Nephron (organoid): ENCODE results near the gene VPS4A.

Experiments
- H3K27ac Mint-ChIP-seq, 3 experiments: 2 replicates each; pipeline ENCODE4 v1.8.0; 2020; ENCODE audit warnings: mixed read lengths in 3 of 3, mild to moderate bottlenecking in 2 of 3, moderate library complexity in 1 of 3
- H3K27me3 Mint-ChIP-seq: 2 replicates; pipeline ENCODE4 v1.8.0; 2021; ENCODE audit warnings: low read depth, mild to moderate bottlenecking, moderate library complexity, mixed read lengths
- H3K36me3 Mint-ChIP-seq: 2 replicates; pipeline ENCODE4 v1.8.0; 2020; ENCODE audit warnings: low read depth, mixed read lengths
- H3K4me1 Mint-ChIP-seq: 2 replicates; pipeline ENCODE4 v1.8.0; 2020; ENCODE audit warnings: mixed read lengths
- H3K4me3 Mint-ChIP-seq, 3 experiments: 2 replicates each; pipeline ENCODE4 v1.8.0; 2020; ENCODE audit warnings: mild to moderate bottlenecking in 3 of 3, mixed read lengths in 3 of 3, moderate library complexity in 2 of 3
- H3K9me3 Mint-ChIP-seq: 2 replicates; pipeline ENCODE4 v1.8.0; 2020; ENCODE audit warnings: mixed read lengths
- TF ChIP-seq, protein P1 (sequence below), 3 experiments: fragments of 200-600 bp; sonication (generic); IDR thresholded peaks; one replicate each; pipeline ENCODE4 v1.5.0; 2021; ENCODE audit warnings: antibody characterized with exemption in 3 of 3; ENCODE audit not compliant: unreplicated experiment in 3 of 3

The VPS4A gene

DNA sequence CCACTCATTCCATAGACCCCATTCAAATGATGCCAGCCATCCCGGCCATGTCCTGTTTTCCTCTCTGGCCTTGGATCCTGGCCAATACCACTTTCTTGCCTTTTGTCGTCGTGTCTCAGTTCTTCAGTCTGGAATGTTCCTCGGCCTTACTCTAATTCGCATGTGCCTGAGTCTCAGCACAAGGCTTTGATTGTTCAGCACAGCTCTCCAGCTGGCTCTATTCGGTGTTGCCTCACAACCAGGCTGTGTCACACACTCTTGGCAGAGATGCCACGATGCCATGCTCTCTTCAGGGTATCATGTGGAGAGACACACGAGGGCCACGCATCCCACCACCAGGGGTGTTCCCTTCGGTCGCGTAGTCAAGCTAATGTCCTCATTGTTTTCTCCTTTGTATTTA lies 1.8 kb upstream of the VPS4A start:
- Mint-ChIP-seq H3K36me3 (peaks cover 16% of the 10 kb centered on the region), H3K4me1 (peaks cover 5% of the 10 kb centered on the region), H3K9me3 (no peaks in the 10 kb centered on the region), H3K27ac (no peak overlapping the region), H3K27me3 (no peaks in the 10 kb centered on the region), H3K4me3 (peak overlapping the region; percentile 1 to 64 (median 47))
- TF ChIP-seq, protein P1, sequence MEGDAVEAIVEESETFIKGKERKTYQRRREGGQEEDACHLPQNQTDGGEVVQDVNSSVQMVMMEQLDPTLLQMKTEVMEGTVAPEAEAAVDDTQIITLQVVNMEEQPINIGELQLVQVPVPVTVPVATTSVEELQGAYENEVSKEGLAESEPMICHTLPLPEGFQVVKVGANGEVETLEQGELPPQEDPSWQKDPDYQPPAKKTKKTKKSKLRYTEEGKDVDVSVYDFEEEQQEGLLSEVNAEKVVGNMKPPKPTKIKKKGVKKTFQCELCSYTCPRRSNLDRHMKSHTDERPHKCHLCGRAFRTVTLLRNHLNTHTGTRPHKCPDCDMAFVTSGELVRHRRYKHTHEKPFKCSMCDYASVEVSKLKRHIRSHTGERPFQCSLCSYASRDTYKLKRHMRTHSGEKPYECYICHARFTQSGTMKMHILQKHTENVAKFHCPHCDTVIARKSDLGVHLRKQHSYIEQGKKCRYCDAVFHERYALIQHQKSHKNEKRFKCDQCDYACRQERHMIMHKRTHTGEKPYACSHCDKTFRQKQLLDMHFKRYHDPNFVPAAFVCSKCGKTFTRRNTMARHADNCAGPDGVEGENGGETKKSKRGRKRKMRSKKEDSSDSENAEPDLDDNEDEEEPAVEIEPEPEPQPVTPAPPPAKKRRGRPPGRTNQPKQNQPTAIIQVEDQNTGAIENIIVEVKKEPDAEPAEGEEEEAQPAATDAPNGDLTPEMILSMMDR (IDR thresholded peaks at IDR 0.05; ENCODE audit: unreplicated experiment in 3 of 3) = no peak

DNA sequence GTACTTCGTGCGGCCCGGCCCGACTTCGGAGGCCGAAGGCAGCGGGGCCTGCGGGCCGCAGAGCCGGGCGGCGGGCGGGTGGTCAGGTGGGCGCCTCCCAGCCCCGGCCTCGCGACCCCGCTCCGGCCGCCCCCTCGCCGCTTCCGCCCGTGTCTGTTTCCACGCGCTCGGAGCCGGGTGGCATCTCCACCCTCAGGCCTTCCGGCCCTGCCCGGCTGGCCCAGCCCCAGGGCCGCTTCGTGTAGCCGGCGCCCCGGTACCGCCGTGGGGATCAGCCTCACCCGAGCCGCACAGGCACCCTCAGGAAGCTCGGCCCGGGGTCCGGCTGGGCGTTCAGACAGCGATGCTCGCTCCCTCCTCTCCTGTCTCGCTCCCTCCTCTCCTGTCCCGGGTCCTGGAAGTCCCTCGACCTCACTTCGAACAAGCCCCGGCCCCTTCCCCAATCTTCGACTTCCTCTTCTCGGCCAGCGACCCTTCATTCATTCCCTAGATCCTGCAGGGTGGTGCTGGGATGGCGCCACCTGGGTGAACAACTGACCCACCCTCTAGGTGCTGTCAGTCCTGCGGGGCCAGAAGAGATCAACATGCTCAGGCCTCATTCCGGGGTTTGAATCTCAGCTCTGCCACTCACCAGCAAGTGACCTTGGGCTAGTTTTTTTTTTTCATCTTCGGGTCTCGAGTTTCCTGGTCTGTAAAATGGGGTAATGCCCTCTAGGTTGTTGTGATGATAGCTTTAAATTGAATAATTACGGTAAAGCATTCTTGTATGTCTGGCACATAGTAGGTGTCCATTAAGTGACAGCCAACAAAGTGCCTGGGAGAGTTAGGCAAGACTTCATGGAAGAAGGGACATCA lies 610 bp downstream of the VPS4A start:
- TF ChIP-seq, protein P1 (IDR thresholded peaks at IDR 0.05; ENCODE audit: unreplicated experiment in 3 of 3) = no peak
- H3K4me1 Mint-ChIP-seq = peaks cover 5% of the 10 kb centered on the region
- H3K27me3 Mint-ChIP-seq = no peaks in the 10 kb centered on the region
- H3K36me3 Mint-ChIP-seq = peaks cover 34% of the 10 kb centered on the region
- no peaks in the 10 kb centered on the region for H3K9me3 Mint-ChIP-seq
- peak overlapping the region; percentile 37 to 87 (median 86) for H3K27ac Mint-ChIP-seq
- peak overlapping the region; percentile 95 to 97 (median 96) for H3K4me3 Mint-ChIP-seq

DNA sequence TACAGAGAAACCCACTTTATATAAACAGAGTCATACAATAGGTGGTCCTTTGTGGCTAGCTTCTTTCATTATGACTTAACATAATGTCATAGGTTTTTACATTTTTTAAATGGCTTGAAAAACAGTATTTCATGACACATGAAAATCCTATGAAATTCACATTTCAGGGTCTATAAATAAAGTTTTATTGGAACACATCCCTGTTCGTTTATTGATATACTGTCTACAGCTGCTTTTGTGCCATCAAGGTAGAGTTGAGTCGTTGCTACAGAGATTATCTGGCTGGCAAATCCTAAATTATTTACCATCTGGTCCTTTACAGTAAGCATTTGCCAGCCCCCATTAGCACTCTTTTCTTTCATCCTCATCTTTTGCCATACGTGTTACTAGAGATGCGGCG lies 2.3 kb downstream of the VPS4A start:
- Mint-ChIP-seq H3K4me3 (peak overlapping the region; percentile 80 to 90 (median 90)), H3K9me3 (no peaks in the 10 kb centered on the region), H3K4me1 (peaks cover 5% of the 10 kb centered on the region), H3K27ac (peak overlapping the region in 1 of 3 experiments; percentile 82), H3K27me3 (no peaks in the 10 kb centered on the region), H3K36me3 (peaks cover 39% of the 10 kb centered on the region)
- TF ChIP-seq, protein P1 (IDR thresholded peaks at IDR 0.05; ENCODE audit: unreplicated experiment in 3 of 3) = no peak

DNA sequence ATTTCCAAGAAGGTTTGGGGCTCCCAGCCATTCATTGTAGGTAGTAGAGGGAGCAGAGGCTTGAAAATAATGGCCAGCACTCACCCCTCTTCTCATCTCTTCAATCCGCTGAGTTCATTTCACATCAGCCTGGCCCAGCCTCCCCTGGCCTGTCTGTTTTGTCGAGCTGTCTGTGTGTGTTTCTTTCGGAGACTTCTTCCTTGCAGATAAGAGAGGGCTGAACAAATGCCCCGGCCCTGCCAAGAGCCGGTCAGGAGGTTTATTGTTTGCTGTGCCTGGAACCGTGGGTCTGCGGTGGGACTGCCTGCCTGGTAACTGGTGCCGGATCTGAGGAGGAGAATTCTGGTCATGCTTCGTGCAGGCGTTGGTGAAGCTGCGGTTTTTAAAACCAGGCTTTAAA lies 3.4 kb downstream of the VPS4A start:
- Mint-ChIP-seq H3K36me3 (peaks cover 46% of the 10 kb centered on the region), H3K27me3 (no peaks in the 10 kb centered on the region), H3K9me3 (no peaks in the 10 kb centered on the region), H3K4me3 (peak overlapping the region in 2 of 3 experiments; percentile 52 to 90), H3K4me1 (peaks cover 5% of the 10 kb centered on the region), H3K27ac (no peak overlapping the region)
- TF ChIP-seq, protein P1 (IDR thresholded peaks at IDR 0.05; ENCODE audit: unreplicated experiment in 3 of 3) = no peak

DNA sequence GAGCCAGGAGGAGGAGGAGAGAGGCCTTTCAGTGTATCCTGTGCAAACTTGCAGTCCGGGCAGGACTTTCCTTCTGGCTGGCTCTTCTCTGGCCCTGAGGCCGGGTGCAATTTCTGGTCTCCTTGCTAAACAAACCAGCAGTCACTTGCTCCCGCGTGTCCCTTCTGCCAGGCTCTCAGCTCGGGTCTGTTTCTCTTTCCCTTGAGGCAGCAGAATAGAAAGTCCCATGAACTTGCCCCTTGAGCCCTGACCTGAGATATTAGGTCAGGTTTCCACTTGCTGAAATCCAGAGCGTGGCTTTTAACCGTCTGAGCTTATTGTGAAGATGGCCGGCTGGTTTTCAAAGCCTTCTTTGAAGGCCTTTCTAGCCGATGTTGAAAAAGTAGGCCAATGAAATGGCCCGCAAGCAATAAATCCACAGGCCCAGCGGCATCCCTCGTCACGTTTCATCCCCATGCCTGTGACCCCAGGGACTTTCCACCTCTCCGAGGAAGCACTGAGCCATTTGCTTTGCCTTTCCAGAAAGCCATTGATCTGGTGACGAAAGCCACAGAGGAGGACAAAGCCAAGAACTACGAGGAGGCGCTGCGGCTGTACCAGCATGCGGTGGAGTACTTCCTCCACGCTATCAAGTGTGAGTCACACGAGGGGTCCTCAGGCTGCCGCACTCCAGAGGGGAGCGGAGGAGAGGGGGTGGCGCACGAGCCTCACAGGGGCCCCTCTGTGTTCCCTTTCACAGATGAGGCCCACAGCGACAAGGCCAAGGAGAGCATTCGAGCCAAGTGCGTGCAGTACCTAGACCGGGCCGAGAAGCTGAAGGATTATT lies 4.5 kb downstream of the VPS4A start:
- Mint-ChIP-seq H3K4me1 (peaks cover 5% of the 10 kb centered on the region), H3K4me3 (no peak overlapping the region), H3K9me3 (no peaks in the 10 kb centered on the region), H3K27ac (no peak overlapping the region), H3K27me3 (no peaks in the 10 kb centered on the region), H3K36me3 (peaks cover 52% of the 10 kb centered on the region)
- TF ChIP-seq, protein P1 (IDR thresholded peaks at IDR 0.05; ENCODE audit: unreplicated experiment in 3 of 3) = no peak
